Measurements from ENCODE around the gene TRIM5.
"Not testable (repeated sequence)": the region's sequence is repeated elsewhere in the genome, so short reads cannot be mapped to it uniquely, and the experiment has no call there.

The TRIM5 gene, protein sequence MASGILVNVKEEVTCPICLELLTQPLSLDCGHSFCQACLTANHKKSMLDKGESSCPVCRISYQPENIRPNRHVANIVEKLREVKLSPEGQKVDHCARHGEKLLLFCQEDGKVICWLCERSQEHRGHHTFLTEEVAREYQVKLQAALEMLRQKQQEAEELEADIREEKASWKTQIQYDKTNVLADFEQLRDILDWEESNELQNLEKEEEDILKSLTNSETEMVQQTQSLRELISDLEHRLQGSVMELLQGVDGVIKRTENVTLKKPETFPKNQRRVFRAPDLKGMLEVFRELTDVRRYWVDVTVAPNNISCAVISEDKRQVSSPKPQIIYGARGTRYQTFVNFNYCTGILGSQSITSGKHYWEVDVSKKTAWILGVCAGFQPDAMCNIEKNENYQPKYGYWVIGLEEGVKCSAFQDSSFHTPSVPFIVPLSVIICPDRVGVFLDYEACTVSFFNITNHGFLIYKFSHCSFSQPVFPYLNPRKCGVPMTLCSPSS

DNA sequence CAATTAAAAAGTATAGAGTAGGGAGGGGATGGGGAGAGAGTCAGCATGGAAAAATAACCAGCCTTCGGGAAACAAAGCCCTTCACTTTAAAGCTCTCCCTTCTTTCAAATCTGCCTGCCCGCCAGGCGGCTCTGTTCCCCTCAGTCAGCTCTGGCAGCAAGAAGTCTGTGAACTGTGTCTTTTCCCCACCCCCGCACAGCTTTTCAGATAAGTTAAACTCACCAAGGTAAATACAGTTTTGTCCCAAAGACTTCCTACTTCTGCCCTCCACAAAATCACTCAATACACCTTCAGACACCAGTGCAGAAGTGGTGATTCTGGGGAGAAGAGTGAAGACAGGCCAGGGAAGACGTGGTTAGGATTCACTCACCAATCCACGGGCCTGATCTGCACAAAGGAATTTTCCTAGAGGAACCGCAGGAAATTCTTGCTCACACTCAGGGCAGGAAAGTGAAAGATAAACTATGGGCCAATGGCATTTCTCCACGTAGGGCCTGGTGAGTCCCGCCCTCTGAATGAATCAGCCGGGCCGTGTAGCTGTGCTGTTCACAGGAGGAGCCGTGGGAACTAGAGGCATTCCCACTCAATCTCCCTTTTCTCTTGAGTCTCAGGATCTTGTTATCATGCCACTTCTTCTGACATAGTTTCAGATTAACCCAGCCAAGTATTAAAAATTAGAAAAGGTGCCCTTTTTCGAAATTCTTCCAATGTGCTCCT lies at the start of gene TRIM5:
Gene TRIM5, minus strand, starts transcription at position 429 of the 717 bp plus-strand sequence. CDS start 4,897 bp downstream, outside the sequence.
- DNase-seq (ENCODE audit: low spot score) = peak; percentile 84

DNA sequence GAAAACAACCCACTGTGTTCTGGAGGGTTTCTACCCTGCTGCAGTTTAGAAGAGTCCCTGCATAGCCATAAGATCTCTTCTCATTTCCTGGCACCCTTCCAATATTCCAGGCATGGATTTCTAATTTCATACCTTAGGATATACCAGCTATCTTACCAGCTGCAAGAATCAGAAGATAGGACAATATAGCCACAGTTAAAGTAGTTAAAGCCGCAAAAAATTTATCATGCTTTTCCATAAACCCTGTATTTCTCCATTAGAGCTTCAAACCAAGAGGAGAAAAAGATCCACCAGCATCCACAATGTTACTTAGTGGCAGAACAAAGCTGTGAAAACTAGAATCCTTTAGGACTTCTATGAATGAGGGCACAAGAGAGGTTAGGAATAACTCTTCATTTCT lies 42.8 kb upstream of the TRIM5 start:
- DNase-seq (ENCODE audit: low spot score) = no peak

DNA sequence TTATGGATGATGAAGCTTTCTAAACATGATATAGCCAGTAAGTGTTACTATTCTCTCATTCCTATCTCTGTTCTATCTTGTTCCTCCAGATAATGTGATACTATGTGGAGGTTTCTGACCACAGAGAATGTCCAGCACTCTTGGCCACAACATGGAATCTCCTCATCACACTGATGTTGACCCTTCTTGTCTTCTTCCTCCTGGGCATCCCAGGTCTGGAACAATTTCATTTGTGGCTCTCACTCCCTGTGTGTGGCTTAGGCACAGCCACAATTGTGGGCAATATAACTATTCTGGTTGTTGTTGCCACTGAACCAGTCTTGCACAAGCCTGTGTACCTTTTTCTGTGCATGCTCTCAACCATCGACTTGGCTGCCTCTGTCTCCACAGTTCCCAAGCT lies 41.5 kb upstream of the TRIM5 start:
- DNase-seq (ENCODE audit: low spot score) = no peak

DNA sequence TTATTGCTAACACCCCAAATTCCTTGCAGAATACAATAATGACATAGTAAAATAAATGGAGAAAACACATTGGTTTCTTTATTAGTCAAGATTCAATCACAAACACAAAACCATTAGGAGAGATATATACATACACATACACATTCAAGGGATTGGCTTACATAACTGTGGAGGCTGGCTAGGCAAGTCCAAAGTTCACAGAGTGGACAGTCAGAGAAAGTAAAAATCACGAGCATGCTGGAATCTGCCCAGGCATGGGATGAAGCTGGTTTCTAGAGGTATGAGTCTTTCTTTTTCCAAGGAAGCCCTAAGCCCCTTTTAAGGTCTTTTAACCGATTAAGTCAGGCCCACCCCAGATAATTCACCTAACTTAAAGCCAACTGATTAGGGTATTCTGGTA lies 37.7 kb upstream of the TRIM5 start:
- no peak for DNase-seq (ENCODE audit: low spot score)

DNA sequence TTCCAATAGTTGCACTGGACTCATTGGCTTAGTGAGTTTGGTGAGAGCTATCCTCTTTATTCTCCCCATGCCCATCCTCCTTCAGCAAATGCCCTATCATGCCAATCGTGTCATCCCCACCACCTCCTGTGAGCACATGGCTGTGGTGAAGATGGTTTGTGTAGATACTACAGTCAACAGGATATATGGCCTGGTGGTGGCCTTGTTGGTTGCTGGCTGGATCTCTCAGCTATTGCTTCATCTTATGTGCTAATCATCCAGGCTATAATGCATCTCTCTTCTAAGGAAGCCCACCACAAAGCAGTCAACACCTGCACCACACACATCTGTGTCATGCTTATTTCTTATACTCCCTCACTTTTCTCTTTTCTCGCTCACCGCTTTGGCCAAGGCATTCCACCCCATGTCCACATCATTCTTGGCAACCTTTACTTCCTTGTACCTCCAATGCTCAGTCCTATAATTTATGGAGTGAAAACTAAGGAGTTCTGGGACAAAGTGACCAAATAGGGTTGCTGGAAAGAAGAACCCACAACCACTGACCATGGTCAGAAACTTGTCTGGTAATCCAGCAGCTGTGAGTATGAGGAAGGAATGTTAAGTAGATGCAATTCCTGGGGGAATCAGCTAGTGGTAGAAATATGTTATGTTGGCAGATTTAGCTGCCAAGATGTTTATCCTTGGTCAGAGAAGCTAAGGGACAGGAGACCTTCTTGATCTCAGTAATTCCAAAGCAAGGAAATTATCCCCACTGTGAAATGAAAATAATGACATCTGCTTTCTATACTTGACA lies 35.0 kb upstream of the TRIM5 start:
- no peak for DNase-seq (ENCODE audit: low spot score)

DNA sequence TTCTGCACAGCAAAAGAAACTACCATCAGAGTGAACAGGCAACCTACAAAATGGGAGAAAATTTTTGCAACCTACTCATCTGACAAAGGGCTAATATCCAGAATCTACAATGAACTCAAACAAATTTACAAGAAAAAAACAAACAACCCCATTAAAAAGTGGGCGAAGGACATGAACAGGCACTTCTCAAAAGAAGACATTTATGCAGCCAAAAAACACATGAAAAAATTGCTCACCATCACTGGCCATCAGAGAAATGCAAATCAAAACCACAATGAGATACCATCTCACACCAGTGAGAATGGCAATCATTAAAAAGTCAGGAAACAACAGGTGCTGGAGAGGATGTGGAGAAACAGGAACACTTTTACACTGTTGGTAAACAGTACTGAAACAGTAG lies 31.6 kb upstream of the TRIM5 start:
- DNase-seq (ENCODE audit: low spot score) = not testable (repeated sequence)

DNA sequence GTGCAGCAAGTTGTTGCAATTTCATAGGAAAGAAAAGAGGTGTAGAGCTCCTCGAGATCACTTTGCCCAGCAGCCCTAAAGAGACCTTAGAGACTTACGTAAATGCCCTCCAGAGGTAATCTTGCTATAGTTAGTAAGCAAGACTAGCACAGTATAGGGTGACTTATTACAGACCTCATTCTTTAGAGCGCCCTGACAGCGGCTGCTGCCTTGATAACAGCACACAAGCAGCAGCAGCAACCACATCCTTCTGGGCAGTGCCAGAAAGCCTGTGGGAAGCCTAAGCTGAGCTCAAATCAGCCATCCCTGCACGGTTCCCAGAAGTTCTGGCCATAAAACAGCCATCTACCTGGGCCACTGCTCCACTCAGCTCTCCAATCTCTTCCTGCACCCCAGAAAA lies 28.8 kb upstream of the TRIM5 start:
- no peak for DNase-seq (ENCODE audit: low spot score)

DNA sequence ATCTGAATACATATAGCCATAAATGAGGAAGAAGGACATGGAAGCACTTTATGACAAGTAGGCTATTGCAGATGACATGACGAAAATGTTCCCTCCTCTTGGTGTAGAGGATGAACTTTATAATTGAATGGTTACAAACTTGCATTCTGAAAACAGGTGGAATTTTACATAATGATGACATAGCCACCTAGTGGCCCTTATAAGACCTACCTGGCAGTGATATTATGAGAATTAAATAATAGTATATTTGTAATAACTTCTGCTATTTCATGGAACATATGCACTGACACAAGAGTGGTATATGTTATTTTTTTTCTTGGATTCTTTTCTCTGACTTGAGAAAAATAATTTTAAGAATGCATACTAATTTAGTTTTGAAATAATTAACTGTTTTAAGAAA lies 27.6 kb upstream of the TRIM5 start:
- DNase-seq (ENCODE audit: low spot score) = peak; percentile 30

DNA sequence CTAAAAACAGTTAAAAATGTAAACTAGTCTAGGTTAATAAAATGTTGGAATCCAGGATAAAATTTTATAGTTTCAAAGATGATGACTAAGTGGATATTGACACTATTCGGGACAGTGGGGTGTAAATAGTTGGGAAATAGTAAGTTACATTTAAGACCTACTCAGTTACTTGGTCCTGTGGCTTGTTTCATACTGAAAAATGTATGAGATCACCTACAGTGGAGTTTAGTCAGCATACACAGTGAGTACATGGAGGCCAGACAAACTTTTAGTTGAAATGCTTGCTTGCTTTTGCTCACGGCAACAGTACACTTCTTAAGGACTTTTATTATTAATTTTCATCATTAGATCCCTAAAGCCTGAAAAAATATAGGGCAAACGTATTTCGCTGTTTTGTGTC lies 20.8 kb upstream of the TRIM5 start:
- no peak for DNase-seq (ENCODE audit: low spot score)

DNA sequence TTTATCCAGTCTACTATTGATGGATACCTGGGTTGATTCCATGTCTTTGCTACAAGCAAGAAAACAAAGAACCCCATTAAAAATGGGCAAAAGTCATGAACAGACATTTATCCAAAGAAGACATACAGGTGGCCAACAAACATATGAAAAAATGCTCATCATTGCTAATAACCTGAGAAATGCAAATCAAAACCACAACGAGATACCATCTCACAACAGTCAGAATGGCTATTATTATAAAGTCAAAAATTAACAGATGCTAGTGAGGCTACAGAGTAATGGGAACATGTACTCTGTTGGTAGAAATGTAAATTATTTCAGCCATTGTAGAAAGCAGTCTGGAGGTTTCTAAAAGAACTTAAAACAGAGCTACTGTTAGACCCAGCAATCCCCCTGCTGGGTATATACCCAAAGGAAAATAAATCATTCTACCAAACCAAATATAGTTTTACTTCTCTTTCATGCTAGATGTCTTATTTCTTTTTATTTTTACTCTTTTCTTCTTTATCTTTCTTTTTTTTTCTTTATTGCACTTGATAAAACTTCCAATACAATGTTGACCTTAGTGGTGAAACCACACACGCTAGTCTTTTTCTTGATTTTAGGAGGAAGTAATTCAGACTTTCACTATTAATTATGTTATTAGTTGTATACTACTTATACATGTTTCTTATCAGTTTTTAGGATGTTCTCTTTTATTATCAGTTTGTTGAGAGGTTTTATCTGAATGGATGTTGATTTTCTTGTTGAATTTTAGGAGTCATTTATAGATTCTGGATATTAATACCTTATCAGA lies 19.1 kb upstream of the TRIM5 start:
- no peak for DNase-seq (ENCODE audit: low spot score)

DNA sequence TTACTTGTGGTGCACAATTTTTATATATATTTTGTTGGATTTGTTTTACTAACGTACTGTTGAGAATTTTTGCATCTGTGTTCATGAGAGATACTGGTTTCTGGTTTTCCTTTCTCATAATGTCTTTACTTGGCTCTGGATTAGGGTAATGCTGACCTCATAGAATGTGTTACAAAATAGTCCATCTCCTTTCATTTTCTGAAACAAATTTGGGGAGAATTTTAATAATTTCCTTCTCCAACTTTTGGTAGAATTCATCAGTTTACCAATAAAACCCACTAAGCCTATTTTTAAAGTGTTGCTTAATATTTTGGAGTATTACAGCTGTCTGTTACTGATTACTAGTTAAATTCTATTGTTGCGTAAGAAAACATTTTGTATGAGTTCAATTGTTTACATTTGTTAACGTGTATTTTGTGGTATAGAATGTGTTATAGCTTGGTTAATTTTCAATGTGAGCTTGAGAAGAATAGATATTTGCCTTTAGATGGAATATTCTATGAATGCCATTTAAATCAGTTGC lies 16.2 kb upstream of the TRIM5 start:
- DNase-seq (ENCODE audit: low spot score) = no peak

DNA sequence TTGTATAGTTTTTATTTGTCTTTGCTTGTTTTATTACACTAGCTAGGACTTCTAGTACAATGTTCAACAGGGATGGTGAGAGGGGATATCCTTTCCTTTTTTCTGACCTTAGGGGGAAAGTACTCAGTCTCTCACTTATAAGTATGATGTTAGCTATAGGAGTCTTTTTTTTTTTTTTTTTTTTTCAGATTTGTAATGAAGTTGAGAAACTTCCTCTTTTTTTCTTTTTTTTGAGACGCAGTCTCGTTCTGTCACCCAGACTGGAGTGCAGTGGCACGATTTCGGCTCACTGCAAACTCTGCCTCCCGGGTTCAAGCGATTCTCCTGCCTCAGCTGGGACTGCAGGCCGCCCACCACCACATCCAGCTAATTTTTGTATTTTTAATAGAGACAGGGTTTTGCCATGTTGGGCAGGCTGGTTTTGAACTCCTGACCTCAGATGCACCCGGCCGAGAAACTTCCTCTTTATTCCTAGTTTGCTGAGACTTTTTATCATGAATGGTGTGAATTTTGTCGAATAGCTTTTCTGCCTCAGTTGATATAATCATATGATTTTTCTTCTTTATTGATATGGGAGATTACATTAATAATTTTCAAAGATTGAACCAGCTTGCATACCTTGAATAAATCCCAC lies 15.7 kb upstream of the TRIM5 start:
- DNase-seq (ENCODE audit: low spot score) = no peak

DNA sequence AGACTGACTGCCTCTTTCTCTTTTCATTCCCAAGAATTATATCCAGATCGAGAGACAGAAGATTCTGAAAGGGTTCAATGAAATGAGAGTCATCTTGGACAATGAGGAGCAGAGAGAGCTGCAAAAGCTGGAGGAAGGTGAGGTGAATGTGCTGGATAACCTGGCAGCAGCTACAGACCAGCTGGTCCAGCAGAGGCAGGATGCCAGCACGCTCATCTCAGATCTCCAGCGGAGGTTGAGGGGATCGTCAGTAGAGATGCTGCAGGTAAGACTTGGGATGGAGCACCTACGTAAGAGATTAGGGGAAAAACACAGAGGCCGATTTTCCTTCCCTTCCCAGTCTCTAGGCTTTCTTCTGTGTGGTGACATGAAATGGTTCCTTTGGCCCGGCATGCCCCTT lies 13.4 kb upstream of the TRIM5 start:
- DNase-seq (ENCODE audit: low spot score) = no peak

DNA sequence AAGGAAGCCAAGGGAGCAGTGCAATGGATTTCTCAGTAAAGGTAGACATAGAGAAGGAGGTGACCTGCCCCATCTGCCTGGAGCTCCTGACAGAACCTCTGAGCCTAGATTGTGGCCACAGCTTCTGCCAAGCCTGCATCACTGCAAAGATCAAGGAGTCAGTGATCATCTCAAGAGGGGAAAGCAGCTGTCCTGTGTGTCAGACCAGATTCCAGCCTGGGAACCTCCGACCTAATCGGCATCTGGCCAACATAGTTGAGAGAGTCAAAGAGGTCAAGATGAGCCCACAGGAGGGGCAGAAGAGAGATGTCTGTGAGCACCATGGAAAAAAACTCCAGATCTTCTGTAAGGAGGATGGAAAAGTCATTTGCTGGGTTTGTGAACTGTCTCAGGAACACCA lies 11.3 kb upstream of the TRIM5 start:
- no peak for DNase-seq (ENCODE audit: low spot score)

DNA sequence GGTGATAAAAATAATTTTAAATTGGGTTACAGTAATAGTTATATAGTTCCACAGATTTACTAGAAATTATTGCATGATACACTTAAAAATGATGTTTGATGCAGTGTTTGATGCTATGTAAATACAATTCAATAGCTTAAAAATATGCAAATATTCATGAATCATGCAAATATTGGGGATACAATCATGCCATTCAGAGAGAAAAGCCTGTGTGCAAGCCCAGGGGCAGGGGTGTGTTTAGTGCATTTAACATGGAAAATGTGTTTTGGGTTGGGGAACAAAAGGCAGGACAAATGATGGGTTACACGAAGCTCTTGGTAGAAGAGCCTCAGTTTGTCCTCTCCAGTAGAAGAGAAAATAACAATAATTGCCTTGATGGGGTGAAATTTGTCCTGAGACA lies 10.7 kb upstream of the TRIM5 start:
- no peak for DNase-seq (ENCODE audit: low spot score)

DNA sequence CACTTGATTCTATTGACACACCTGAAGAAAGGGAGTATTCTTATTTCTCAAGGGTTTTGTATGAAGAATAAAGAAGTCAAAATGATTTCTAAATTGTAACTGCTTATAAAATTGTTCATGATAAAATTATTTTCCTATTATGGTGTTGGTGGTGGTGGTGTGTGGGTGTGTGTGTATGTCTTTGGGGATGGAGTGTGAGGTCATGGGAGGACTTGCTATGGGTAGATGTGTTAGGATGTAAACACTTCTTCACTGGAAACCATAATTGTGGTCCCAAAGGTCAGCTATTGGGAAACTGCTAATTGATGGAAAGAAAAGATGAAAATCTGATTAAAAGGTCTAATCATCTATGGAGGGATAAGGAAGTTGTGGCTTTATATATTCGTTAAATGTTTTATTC lies 9.8 kb upstream of the TRIM5 start:
- DNase-seq (ENCODE audit: low spot score) = no peak

DNA sequence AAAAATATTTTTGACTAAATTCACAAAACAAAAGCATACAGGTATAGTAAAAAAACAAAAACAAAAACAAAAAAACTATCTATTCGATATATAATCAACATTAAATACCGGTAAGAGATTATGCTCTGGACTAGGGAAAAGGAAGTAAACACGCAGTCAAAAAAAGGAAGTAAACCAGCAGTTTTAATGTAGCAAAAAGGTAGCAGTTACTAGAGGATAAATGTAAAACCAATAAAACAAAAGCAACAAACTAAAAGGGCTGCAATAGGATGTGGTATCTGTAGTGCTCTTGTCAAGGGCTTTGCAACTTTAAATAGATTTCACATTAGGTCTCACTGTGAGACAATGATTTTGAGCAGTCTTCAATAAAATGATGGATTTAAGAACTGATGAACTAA lies 7.1 kb upstream of the TRIM5 start:
- DNase-seq (ENCODE audit: low spot score) = no peak

DNA sequence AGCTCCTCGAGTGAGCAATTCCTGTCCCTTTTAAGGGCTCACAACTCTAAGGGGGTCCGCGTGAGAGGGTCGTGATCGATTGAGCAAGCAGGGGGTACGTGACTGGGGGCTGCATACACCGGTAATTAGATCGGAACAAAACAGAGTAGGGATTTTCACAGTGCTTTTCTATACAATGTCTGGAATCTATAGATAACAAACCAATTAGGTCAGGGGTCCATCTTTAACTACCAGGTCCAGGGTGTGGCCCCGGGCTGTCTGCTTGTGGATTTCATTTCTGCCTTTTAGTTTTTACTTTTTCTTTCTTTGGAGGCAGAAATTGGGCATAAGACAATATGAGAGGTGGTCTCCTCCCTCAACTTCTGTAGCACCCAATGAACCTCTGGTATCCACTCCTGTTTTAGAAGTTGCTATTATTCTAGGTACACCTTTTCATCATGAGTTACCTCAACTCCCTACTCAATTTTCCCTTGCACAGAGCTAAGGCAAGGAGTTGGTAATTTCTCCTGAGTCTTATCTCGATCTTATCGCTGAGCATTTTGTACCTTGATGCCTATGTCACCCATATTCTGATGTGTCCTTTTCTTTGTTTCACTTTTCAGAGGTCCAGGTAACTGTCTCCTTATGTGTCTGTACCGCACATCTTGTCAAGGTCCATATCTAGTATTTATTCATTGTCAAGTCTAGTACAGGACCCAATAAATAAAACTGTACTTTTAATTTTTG lies 6.5 kb upstream of the TRIM5 start:
- DNase-seq (ENCODE audit: low spot score) = not testable (repeated sequence)

DNA sequence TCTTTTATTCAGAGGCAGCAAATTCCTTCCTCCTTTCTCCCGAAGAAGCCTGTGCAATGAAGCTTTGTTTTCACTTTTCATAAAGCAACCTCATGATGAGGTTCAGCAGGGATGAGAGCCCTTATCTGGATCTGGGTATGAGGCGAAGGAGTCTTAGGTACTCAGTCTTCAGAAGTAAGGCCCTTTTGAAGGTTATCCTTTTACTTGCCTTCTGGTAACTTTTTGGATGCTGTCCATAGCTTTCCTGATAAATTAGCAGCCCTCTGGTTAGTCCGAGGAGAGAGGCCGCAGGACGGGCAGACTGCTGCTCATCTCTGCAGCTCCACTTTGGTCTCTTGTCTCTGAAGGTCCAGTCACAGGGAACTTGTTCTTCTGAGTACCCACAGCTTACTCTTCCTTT lies 5.9 kb upstream of the TRIM5 start:
- no peak for DNase-seq (ENCODE audit: low spot score)

DNA sequence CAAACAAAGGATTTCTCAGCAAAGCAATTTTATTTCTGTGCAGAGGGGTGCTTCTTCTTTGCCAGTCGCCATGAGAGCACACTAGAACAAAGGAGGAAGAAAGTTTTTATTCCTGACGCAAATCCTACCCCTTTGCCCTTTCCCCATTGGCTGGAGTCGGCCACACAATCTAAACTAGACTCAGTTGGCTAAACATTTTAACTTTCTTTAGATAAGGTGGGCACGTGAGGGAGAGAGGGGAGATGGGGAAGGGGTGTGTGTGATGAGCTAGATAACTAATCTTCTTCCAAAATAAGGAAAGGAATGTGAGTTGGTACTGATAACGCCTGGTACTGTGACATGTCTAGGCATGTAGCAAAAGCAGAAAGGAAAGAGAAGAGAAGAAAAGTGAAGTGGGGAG lies 5.3 kb upstream of the TRIM5 start:
- DNase-seq (ENCODE audit: low spot score) = no peak

Data from CD4-positive, alpha-beta T cell treated with Interleukin-2 at 100 ng/mL for 4 hours (primary cell).